WTC11 (cell line): ENCODE results near the gene ZNF792. TPM values are rescaled to one million over a fixed set of nuclear protein-coding genes. Genes with fewer than 3 reads are reported as not detected.
A peak's percentile ranks its signal among the peaks of the same experiment; 100 is the strongest.

Experiments
- ATAC-seq: fragments of 200-7000 bp; cut with Tn5 transposase; 2 replicates; pipeline ENCODE4 v1.10.0; 2021; ENCODE audit warnings: mild to moderate bottlenecking, moderate library complexity
- CTCF ChIA-PET: fragments of 300-600 bp; sonication (Branson Sonifier 250); formaldehyde crosslinking; loops from one replicate; lab custom pipeline; 2021; ENCODE audit warnings: antibody characterized with exemption; lab: Charles Lee
- POLR2A ChIA-PET: fragments of 350-600 bp; sonication (Branson Sonifier 250); formaldehyde crosslinking; loops from one replicate; lab custom pipeline; 2021; ENCODE audit warnings: antibody characterized with exemption; lab: Charles Lee
- DNase-seq: peaks from one replicate; pipeline ENCODE4 v3.0.0; 2021; ENCODE audit warnings: low spot score
- H3K27ac Mint-ChIP-seq: 2 replicates; pipeline ENCODE4 v1.8.0; 2021; ENCODE audit warnings: mixed read lengths
- H3K27me3 Mint-ChIP-seq: 2 replicates; pipeline ENCODE4 v1.8.0; 2021; ENCODE audit warnings: low read depth, mild to moderate bottlenecking, moderate library complexity, mixed read lengths
- H3K36me3 Mint-ChIP-seq: 2 replicates; pipeline ENCODE4 v1.8.0; 2021; ENCODE audit warnings: mixed read lengths
- H3K4me1 Mint-ChIP-seq: 2 replicates; pipeline ENCODE4 v1.8.0; 2022; ENCODE audit warnings: mixed read lengths
- H3K4me3 Mint-ChIP-seq: 2 replicates; pipeline ENCODE4 v1.8.0; 2021; ENCODE audit warnings: mild to moderate bottlenecking, moderate library complexity, mixed read lengths
- H3K9me3 Mint-ChIP-seq: 2 replicates; pipeline ENCODE4 v1.8.0; 2021; ENCODE audit warnings: mixed read lengths
- AFF4 ChIP-seq: sonication (generic); formaldehyde crosslinking; IDR thresholded peaks from 2 replicates; pipeline ENCODE4 v1.8.1; 2023; ENCODE audit warnings: mild to moderate bottlenecking, missing genetic modification reagents, borderline replicate concordance
- CREM ChIP-seq: sonication (generic); formaldehyde crosslinking; IDR thresholded peaks from 2 replicates; pipeline ENCODE4 v1.8.1; 2022; ENCODE audit warnings: mild to moderate bottlenecking, missing genetic modification reagents, moderate library complexity
- ELF4 ChIP-seq: sonication (generic); formaldehyde crosslinking; IDR thresholded peaks from 2 replicates; pipeline ENCODE4 v1.8.1; 2022; ENCODE audit warnings: low read depth, mild to moderate bottlenecking, moderate library complexity, missing genetic modification reagents
- ESRRA ChIP-seq: sonication (generic); formaldehyde crosslinking; IDR thresholded peaks from 2 replicates; pipeline ENCODE4 v1.8.1; 2022; ENCODE audit warnings: mild to moderate bottlenecking, missing genetic modification reagents, borderline replicate concordance
- HMGA2 ChIP-seq: fragments of 250-450 bp; sonication (Bioruptor Pico); IDR thresholded peaks from 2 replicates; pipeline ENCODE4 v1.4.0; 2021; ENCODE audit warnings: mild to moderate bottlenecking, moderate library complexity
- NFATC4 ChIP-seq: fragments of 250-450 bp; sonication (Bioruptor Pico); IDR thresholded peaks from 2 replicates; pipeline ENCODE4 v1.9.0; 2021; ENCODE audit warnings: mild to moderate bottlenecking
- PRRX2 ChIP-seq: fragments of 250-450 bp; sonication (Bioruptor Pico); IDR thresholded peaks from 2 replicates; pipeline ENCODE4 v1.8.0; 2021; ENCODE audit warnings: mild to moderate bottlenecking
- RORB ChIP-seq: fragments of 250-450 bp; sonication (Bioruptor Pico); IDR thresholded peaks from 2 replicates; pipeline ENCODE4 v1.9.0; 2021; ENCODE audit warnings: mild to moderate bottlenecking
- SP1 ChIP-seq: sonication (generic); formaldehyde crosslinking; conservative IDR thresholded peaks from 2 replicates; pipeline ENCODE4 v1.8.1; 2022; ENCODE audit warnings: missing genetic modification reagents
- STAT6 ChIP-seq: sonication (generic); formaldehyde crosslinking; conservative IDR thresholded peaks from 2 replicates; pipeline ENCODE4 v1.8.1; 2023; ENCODE audit warnings: mild to moderate bottlenecking, low read depth, missing genetic modification reagents, moderate library complexity
- TEAD1 ChIP-seq: sonication (generic); formaldehyde crosslinking; IDR thresholded peaks from 2 replicates; pipeline ENCODE4 v1.8.0; 2022; ENCODE audit warnings: mild to moderate bottlenecking, missing genetic modification reagents
- TP53 ChIP-seq: sonication (generic); formaldehyde crosslinking; IDR thresholded peaks from 2 replicates; pipeline ENCODE4 v1.8.1; 2023; ENCODE audit warnings: mild to moderate bottlenecking, missing genetic modification reagents
- USF1 ChIP-seq: sonication (generic); formaldehyde crosslinking; IDR thresholded peaks from 2 replicates; pipeline ENCODE4 v1.8.0; 2022; ENCODE audit warnings: mild to moderate bottlenecking, missing genetic modification reagents
- USF2 ChIP-seq: sonication (generic); formaldehyde crosslinking; IDR thresholded peaks from 2 replicates; pipeline ENCODE4 v1.8.1; 2023; ENCODE audit warnings: mild to moderate bottlenecking, missing genetic modification reagents, moderate library complexity
- ZNF138 ChIP-seq: sonication (generic); formaldehyde crosslinking; conservative IDR thresholded peaks from 2 replicates; pipeline ENCODE4 v1.8.1; 2022; ENCODE audit warnings: mild to moderate bottlenecking, moderate library complexity, missing genetic modification reagents
- ZNF532 ChIP-seq: fragments of 250-450 bp; sonication (Bioruptor Pico); IDR thresholded peaks from 2 replicates; pipeline ENCODE4 v1.9.0; 2021; ENCODE audit warnings: mild to moderate bottlenecking, borderline replicate concordance
- total RNA-seq: library from RNA; stranded (reverse); gene quantifications from 3 replicates; pipeline ENCODE4 v1.2.3, GENCODE V29; 2021

Gene ZNF792
- total RNA-seq, 1 experiment from 2014 or later, result 12.9 TPM

- TF ChIP-seq ZNF532 (CRISPR knock-in tag) (no peak), CREM (peak; percentile 78; the same call in 1 of the 2 replicates), AFF4 (CRISPR knock-in tag) (no peak), SP1 (CRISPR knock-in tag) (no peak; the same call in 1 of the 2 replicates), ELF4 (CRISPR knock-in tag) (no peak), RORB (CRISPR knock-in tag) (no peak), ZNF138 (CRISPR knock-in tag) (no peak), HMGA2 (no peak), PRRX2 (CRISPR knock-in tag) (no peak), TEAD1 (CRISPR knock-in tag) (peak; percentile 57; the same call in 1 of the 2 replicates), TP53 (CRISPR knock-in tag) (no peak)
These were observed 37.2 kb downstream of the ZNF792 start, which contains the start of gene ZNF30 (continued) for GRCh38 chr19:34926685-34927375.

- Mint-ChIP-seq H3K9me3 (peaks cover 10% of the 10 kb centered on the region), H3K36me3 (peaks cover 14% of the 10 kb centered on the region)
- POLR2A ChIA-PET, result interaction anchor here (0.7 to 1.7 kb wide), 5 partner anchors 16 to 977 kb away, joined by 3 to 5 read pairs (median 3); no protein-coding TSS in a partner anchor
- no peak for TF ChIP-seq STAT6
- TF ChIP-seq USF1 (CRISPR knock-in tag), result no peak
- no peak for TF ChIP-seq NFATC4
- TF ChIP-seq ESRRA (CRISPR knock-in tag), result no peak
- TF ChIP-seq CREM, result no peak
- TF ChIP-seq USF2 (CRISPR knock-in tag), result no peak
- TF ChIP-seq, all 79 proteins: peak for 0
- Mint-ChIP-seq H3K4me1 (peaks cover 11% of the 10 kb centered on the region), H3K27ac (no peak overlapping the region), H3K4me3 (peak overlapping the region; percentile 95), H3K27me3 (peaks cover 19% of the 10 kb centered on the region)
- CTCF ChIA-PET, result interaction anchor here (0.6 to 4.6 kb wide), 10 partner anchors 10 to 209 kb away, joined by 3 to 33 read pairs (median 4); partner anchors contain the start of gene LGI4
- DNase-seq, result no peak
- ATAC-seq, result no peak
These were observed 37.7 kb downstream of the ZNF792 start for GRCh38 chr19:34926361-34926684.
